Skin of body (tissue), 2 donors: ENCODE results near the gene NR3C1. TPM values are rescaled to one million over a fixed set of nuclear protein-coding genes. Genes with fewer than 3 reads are reported as not detected.
"Not testable (repeated sequence)": the region's sequence is repeated elsewhere in the genome, so short reads cannot be mapped to it uniquely, and the experiment has no call there.

Experiments
- DNase-seq: peaks from one replicate; lab custom pipeline; 2025; lab: John Stamatoyannopoulos, UW
- total RNA-seq: library from RNA; depleted of rRNA; stranded (reverse); fragments of >200 nt; gene quantifications from one replicate; pipeline ENCODE4 v1.2.3, GENCODE V29; 2014

NR3C1 gene
- total RNA-seq, 1 donor from 2014 or later = 85.2 TPM

DNA sequence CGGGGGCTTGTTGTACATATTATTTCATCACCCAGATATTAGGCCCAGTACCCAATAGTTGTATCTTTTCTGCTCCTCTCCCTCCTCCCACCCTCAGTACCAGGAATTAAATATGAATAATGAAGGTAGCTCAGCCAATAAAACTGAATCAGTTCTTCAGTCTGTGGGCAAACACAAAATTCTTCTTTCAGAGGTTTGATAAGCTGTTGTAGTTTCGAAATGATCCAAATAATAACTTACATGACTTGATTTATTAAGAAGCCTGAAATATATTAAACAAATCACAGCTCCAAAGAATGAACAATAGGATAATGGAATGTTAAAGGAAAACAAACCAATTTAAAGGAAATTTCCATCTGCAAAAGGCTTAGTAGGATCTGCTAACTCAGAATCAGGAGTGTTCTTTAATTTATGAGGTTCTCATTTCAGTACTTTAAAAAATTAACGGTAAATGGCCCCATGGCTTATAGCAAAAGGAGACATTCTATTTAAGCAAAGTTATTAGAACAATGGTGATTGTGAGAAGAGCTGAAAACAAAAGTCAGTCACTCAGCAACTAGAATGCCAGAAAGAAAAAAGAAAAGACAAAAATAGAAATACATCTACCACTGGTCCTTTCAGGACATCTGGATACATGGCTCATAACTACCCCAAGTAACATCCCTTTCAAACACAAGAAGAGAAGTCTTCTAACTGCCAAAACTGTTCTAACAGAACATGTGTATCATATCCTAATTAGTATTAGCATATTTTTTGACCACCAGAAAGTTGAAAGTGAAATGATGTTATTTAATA is 62.4 kb downstream of the NR3C1 start:
- no peak for DNase-seq

DNA sequence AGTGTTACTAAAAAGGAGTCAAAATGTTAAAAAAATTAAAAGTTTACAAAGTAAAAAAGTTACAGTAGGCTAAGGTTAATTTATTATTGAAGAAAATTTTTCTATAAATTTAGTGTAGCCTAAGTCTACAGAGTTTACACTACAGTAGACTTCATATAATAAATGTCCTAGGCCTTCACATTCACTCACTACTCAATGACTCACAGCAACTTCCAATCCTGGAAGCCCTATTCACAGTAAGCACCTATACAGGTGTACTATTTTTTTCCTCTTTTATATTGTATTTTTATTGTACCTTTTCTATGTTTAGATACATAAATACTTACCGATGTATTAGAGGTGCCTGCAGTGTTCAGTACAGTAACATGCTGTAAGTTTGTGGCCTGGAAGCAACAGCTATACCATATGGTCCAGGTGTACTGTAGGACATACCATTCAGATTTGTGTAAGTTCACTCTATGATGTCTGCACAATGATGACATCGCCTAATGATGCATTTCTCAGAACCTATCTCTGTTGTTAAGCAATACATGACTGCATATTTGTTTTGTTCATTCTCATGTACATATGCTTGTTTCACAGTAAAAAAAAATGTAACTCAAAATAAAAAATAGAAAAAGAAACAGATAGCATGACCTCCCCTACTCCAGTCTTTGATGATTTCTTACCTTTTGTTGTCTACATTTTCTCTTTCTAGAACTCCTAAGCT is 64.7 kb downstream of the NR3C1 start:
- DNase-seq = no peak

DNA sequence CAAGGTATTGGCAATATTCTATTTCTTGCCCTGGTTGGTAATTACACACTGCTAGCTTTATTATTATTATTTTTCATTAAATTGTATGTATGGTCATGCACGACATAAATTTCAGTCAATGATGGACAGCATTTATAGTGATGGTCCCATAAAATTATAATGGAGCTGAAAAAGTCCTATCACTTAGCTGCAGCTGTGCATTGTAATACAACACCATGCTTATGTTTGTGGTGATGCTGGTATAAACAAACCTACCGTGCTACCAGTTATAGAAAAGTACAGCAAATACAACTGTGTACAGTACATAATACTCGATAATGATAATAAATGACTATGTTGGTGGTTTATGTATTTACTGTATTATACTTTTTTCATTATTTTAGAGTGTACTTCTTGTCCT is 65.5 kb downstream of the NR3C1 start:
- no peak for DNase-seq

DNA sequence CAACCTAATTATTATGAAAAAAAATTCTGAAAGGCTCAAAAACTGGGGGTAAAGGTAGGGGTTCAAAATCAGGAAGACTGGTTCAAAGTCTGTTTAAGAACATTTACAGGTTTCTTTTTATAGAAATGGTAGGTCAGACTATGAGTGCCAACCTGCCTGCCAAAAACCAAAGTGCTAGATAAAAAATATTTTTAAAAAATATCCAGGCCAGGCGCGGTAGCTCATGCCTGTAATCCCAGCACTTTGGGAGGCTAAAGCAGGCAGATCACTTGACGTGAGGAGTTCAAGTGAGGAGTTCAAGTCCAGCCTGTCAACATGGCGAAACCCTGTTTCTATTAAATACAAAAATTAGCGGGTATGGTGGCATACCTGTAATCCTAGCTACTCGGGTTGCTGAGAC is 67.0 kb downstream of the NR3C1 start:
- DNase-seq = no peak

DNA sequence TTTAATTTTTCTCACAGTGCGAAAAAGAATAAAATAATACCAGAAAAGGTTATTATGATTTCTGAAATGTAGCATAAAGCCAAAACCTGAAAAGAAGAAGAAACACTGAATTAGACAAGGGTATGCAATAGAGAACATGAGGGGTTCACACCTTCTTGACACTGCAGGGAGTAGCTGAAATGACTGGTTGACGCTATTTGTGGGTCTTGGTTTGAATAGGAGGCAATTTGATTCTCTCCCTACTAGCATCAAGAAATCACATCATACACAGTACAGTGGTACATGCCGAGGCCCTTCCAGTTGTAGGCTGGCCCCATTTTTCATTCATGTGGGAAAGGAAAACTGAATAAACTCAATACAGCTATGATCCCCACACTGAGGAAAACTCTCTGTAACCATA is 68.6 kb downstream of the NR3C1 start:
- DNase-seq = no peak

DNA sequence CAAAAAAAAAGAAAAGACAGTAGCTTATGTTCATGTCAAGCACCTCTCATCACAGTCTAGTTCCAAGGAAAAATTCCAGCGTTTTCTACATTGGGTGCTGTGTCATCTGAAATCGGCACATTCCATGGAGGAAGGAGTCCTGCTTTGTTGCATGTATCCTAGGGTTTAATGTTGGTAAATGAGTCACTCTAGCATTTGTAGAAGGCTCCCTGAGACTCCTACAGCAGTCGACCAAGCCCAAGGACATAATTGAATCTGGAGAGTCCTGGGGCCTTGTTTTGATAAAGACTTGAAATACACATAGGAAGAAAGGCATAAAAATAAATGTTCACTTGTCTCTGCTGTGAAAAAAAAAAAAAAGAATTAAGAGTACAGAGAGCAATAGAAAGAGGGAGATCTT is 69.1 kb downstream of the NR3C1 start:
- DNase-seq = not testable (repeated sequence)

DNA sequence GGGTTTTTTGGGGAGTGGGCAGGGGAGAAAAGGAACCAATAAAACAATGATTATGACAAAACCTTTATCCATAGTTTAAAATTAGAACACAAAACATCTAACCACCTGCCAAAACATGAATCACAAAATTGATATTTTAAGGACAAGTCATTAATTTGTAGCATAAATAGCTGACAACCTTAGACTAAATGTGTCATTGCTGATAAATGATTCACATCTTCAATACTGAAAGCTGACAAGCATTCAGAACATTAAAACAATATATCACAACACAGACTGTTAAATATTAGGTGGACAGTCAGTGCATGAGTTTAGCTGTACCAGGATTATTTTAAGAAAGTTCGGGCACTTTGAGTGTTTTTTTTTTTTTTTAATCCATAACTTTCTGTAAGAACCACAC is 71.5 kb downstream of the NR3C1 start:
- no peak for DNase-seq

DNA sequence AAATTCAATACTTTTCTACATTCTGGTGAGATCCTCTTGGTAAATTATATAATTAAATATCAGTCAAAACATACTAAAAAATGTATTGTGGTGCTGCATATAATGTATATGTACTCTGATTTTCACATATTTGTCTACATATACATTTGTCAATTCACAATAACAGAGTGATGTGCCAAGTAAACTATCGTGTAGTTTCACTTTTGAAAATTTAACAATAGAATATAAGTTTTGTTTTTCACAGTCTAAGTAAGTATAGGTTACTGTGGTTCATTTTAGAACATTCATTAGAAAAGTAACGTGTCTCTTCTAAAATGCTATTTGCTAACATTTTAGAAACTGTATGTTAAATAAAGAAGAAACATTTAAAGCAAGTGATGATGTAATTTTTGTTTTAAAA is 73.6 kb downstream of the NR3C1 start:
- DNase-seq = no peak

DNA sequence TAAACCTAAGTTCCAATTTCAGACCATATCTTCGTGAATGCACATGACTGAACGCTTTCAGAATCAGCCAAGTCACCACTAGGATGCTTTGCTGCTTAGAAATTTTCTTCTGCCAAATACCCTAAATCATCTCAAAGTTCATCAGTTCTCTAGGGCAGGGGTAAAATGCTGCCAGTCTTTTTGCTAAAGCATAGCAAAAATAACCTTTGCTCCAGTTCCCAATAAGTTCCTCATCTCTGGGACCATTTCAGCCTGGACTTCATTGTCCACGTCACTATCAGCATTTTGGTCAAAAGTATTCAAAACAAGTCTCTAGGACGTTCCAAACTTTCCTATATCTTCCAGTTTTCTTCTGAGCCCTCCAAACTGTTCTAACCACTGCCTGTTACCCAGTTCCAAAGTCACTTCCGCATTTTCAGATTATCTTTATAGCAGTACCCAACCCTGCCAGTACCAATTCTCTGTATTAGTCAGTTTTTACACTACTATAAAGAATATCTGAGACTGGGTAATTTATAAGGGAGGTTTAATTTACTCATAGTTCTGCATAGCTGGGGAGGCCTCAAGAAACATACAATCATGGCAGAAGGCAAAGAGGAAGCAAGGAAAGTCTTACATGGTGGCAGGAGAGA is 74.8 kb downstream of the NR3C1 start:
- no peak for DNase-seq

DNA sequence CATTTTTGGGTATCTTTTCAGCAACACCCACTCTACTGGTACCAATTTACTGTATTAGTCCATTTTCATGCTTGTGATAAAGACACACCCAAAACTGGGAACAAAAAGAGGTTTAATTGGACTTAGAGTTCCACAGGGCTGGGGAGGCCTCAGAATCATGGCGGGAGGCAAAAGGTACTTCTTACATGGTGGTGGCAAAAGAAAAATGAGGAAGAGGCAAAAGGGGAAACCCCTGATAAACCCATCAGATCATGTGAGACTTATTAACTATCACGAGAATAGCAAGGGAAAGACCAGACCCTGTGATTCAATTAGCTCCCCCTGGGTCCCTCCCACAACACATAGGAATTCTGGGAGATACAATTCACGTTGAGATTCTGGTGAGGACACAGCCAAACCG is 78.4 kb downstream of the NR3C1 start:
- not testable (repeated sequence) for DNase-seq

DNA sequence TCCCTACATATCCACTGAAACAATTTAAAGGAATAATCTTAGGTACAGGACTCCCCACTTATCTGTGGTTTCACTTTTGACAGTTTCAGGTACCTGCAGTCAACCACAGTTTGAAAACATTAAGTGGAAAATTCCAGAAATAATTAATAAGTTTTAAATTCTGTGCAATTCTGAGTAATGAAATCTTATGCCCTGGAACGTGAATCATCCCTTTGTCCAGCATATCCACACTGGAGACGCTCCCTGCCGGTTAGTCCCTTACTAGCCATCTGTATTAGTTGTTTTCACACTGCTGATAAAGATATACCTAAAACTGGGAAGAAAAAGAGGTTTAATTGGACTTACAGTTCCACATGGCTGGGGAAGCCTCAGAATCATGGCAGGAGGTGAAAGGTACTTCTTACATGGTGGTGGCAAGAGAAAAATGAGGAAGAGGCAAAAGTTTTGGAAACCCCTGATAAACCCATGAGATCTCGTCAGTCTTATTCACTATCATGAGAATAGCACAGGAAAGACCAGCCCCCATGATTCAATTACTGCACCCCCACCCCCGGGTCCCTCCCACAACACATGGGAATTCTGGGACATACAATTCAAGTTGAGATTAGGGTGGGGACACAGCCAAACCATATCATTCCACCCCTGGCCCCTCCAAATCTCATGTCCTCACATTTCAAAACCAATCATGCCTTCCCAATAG is 80.4 kb downstream of the NR3C1 start:
- not testable (repeated sequence) for DNase-seq

DNA sequence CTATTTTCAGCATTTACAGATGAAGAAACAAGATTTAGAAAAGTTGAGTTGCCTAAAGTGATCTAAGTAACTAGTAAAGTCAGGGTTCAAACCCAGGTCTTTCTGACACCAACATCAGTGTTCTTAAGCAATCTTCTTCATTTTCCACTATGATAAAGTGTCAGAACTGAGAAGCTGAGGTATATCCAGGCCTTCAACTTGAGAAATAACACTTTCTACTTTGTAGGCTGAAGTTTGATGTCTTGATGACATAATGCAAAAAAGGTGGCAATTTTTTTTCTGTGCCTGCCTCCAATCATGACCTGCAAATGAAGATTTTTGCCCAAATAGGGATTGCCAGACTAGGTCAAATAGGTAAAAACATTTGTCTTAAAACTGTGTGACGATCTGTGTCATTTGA is 81.3 kb downstream of the NR3C1 start:
- no peak for DNase-seq

DNA sequence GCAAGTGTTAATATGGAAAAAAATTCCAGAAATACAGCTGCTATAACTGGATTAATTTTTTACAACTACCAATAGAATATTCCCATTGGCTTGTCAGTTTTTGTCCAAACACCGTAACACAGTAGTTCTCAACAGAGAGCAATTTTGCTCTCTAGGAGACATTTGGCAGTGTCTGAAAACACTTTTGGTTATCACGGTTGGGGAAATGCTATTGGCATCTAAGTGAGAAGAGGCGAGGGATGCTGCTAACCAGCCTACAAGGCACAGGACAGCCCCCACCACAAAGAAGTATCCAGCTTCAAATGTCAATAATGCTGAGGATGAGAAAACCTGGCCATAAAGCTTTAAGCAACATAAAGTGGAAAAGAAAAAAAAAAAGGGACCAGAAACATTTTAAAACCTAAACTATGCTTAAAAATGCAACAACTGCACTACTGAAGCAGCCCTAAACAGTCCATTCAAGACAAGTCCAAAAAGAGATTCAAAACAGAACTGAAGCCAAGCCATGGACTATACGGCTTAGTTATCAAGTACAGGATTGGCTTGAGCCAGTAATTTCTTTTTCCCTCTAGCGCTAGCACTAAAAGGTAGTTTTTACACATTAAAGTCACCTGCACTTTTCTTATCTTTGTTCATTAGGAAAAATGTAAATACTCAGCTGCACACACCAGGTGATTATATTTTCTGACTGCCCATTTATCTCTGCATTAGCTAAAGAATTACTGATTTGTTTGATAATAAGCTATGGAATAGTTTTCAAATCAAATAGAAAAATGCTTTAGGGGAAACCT is 83.9 kb downstream of the NR3C1 start:
- no peak for DNase-seq

DNA sequence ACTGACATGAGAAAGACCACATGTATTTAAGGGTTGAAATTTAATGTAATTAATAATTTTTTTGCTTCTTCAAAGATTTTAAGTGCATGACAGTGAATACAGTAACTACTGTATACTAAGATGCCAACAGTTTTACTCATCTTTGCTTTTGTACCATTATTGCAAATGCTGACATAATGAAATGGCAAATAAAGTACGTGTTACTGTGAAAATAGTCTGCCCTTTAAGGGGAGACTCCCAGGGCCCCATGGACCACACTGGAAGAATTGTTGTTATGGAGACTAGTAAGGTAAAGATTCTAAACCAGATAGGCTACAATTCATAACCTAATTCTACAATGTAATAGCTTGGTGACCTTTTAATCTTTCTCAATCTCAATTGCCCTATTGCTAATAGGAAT is 84.7 kb downstream of the NR3C1 start:
- no peak for DNase-seq

DNA sequence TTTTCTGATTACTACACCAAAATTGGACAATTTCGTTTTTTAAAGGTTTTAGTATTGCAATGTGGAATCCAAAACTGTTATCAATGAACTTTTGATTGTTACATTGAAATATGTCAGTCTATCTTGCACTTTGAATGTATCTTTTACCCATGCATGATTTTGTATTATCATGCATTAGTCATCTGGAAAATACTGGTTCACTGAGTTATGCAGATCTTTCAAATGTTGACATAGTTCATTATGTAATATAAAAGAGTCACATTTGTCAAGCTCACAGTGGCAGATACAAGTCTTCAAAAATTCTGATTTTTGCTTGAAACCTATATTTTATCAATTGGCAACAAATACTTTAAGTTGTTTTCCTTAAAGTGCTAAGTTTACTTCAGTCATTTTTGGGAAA is 85.2 kb downstream of the NR3C1 start:
- DNase-seq = no peak

DNA sequence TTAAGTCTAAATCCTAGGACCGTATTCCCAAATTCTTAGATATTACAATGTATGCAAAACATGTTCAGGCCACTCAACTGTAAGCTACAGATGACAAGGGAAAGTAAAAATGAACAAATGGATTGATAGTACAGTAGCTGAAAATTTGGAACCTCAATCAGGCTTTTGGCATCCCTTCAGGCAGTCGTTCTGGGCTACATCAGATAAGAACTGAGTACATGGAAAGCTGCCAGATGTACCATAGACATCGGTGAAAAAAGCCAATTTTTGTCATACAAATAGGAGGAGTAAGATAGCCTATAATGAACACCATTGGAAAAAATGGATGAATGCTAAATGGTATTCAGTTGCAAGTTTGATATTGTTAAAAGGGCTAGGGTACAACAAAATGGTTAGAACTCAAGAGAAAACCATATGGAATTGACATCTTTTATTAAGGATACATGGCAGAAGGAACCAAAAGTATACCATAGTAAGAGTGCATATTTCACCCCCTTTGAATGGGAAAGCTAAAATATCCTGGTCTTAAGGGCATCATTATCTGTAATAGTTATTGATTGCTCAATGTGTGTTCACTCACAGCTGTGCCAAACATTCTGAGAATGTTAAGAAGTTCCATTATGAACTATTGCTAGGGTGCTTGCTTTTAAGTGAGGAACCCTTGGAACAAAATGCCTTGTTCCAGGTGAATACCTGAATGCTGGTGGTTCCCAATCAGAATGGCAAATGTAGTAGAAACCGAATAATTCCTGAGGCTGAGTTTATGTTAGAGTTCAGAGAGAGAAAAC is 86.4 kb downstream of the NR3C1 start:
- no peak for DNase-seq

DNA sequence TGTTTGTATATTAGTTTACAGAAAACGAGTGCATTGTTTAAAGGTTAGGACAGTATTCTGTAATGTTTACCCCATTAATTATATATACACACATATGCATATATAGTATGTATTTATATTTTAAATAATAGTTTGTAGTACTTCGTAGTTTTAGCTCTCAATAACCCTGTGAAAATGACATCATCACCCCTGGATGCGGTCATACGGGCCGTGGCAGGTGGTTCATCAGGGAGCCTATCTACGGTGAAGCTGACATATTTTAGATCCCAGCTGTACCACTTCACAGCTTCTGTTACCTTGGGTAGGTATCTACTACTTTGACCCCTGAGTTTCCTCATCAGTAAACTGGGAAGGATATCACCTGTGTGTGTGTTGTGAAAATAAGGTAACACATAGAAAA is 87.1 kb downstream of the NR3C1 start:
- DNase-seq = no peak

DNA sequence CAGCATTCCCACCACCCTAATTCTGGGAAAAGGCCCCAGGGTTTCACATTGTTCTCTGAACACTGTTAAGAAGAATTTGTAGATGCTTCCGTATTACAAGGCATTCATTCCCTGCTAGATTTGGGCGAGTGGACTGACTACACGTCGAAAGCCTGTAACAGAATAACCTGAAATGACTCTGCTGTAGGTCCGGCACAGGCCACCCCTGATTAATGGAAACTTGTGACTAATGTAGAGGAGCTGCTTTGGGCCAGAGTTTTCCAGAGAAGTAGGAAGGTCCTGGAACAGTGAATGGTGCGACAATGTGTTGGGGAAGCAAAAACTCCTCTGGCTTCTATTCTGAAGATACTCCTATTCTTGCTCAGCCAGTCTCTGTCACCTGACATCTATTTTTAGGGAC is 87.6 kb downstream of the NR3C1 start:
- no peak for DNase-seq

DNA sequence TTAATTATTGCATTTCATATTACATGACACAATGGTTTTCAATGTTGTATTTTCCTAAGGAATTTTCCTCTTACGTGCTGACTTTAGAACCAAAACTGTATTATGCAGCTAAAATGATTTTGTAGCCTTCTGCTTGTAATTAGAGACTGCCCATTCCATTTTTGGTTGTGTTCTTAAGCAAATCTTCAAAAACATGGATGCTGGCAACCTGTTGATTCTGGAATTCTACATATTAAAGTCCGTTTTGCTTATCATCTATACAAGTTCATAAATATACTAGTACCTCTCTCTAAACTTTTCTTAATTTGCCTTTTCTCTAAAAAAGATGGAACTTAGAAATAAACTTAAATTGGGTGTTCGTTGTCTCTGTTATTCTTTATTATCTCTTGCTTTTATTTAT is 88.3 kb downstream of the NR3C1 start:
- no peak for DNase-seq

DNA sequence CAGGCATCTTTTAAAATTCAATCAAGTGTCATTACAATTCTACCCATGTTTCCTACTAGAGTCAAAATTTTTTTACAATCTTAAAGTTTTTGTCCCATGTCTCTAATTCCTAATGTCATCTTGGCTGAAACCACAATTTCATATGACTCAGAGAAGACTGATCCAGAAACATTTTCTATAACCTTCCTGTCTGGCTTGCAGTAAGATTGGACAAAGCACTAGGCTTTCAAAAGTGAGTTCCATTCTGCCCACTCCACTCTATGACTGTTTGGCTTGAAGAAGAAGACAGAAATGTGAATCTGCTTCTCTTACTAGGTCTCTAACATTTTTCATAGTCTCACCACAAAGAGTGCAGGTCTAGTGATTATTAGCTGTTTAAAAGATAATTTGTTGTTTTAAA is 88.8 kb downstream of the NR3C1 start:
- DNase-seq = no peak
